ENCODE measurements around the gene NDUFV3.
"Not testable (repeated sequence)": the region's sequence is repeated elsewhere in the genome, so short reads cannot be mapped to it uniquely, and the experiment has no call there.

NDUFV3 gene

DNA sequence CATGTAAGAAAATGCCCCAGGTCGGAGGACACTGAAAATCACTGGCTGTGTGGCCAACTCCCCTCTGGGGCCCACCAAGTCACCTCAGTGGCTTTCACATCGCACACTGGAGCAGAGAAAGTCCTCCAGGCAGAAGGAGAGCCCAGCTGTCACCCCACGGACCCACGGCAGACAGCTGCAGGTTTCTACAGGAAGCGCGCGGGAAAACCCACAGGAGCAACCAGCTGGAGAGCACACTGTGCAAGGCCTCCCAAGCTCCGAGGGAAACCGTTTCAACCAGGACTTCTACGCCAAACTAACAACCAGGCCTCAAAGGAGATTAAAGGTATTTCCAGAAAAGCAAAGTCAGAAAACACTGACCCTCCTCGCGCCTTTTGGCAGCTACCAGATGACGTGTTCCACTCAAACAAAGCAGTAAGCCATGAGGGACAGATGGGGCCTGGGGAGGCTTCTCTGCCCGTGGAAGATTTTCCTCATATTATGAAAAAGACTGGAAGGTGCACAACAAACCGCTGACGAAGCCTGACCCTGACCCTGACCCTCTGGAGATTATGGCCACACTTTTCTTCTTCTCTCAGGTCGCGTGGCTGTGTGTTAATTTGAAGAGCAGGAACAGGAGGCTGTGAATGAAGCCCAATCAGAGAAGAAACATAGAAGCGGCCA, 34.8 kb upstream of the NDUFV3 start:
- DNase-seq, result no peak

DNA sequence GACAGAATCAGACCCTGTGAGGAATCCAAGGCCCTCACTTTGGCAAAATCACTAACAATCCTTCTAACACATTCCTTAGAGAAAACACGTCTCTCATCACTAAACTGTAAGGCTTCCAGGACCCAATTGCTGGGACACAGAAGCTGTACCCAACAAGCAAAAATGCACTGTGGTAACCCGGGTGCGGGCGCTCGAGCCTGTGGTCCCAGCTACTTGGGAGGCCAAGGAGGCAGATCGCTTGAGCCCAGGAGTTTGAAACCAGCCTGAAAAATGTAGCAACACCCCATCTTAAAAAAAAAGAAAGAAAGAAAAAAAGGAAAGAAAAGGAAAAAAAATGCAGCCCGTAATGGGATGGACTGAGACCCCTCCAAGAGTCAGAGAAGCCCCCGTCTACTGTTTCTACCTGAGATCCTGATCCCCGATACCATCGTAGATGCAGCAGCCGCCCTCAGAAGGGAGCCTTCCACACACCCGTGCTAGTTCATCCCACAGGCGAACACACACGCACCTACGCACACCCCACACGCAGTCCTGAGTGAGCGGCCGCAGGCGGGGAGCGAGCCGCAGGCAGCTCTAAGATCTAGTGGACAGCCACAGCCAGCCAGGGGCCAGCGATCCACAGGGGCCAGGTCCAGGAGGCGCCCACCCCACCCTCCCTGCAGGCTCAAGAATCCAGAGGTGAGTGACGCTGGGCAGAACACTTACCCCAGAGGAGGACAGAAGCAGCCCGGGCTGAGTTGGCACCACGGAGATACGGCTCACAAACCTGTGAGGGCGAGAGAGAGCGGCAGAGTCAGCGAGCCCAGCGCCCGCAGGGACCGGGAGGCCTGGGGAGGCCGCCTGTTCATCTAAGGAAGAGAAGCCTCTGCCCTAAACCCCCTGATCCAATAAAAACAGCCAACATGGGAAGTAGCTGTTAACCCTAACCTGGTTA, 33.9 kb upstream of the NDUFV3 start:
- DNase-seq, result no peak

DNA sequence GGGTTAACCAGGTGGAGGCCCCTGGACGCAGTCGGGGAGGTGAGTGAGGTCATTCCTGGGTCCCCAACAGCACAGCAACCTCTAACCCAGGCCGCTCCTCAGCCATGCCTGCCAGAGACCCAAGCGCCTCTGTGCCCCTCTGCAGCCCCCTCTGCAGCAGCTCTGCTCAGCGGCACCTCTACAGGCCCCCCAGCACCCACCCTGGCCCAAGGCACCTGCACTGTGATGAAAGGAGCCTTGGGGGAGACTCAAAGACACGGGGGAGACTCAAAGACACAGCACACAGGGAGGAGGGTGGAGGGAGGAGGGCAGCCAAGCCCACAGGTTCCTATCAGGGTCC, 33.2 kb upstream of the NDUFV3 start:
- DNase-seq, result no peak

DNA sequence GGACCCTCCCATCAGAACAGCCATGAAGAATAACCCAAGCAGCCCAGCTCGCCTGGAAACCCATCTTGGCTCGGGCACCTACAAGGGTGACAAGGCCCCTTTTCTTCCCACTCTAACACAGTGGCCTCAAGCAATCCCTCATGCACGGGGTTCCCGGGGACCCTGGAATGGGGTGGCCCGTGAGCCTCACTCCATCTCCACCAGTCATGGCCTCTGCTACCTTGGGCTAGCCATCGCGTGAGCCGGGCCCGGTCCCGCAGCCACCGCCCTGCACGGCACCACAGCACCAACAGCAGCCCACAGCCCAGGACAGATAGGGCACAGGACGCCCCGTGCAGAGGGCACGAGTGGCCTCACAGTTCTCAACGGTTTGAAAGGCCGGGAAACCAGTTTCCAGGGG, 32.8 kb upstream of the NDUFV3 start:
- no peak for DNase-seq

DNA sequence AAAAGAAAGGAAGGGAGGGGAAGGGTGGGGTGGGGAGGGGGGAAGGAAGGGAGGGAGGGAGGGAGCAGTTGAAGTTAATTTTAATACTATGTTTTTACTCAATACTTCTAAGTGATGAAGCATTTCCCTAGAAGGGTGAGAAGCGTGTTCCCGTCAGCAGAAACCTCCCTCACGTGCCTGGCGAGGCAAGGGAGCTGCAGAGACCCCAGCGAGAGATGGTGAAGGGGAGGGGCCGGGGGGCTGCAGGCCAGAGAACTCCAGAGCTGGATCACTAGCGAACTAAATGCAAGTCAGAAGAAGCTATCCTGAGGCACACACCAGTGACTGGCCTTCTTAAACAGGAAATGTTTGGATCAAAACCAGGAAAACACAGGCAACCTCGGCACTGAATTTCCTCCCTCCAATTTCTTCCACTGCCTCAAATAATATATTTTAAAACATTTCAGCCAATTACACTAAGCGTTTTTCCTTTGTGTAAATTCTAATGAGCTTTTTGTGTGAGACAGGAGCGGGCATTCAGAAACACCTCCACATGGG, 31.7 kb upstream of the NDUFV3 start:
- no peak for DNase-seq

DNA sequence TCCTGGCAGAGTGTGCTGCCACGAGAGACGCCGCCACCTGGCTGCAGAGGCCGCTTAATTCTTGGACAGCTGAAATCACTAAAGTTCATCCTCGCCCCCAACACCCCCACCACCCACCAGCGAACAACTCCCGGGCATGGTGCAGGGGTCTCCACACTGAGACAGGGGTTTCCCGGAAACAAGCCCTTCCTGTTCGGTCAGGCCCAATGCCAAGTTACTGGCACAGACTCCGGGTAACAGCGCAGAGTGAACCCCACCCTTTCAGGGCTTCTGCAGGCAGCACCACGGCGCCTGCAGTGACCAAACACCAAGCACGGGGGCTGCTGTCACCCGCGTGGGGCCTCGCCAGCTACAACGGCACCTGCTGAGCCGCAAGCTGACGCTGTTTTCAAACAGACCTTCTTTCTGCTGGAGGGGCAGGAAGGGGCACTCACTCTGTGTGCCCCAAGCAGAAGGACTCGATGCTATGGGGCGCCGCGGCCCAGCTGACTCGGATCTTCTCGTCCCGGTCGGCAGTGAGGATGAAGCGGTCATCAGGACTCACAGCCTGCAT, 31.2 kb upstream of the NDUFV3 start:
- DNase-seq, result peak in 1 of 2 experiments; percentile 27

DNA sequence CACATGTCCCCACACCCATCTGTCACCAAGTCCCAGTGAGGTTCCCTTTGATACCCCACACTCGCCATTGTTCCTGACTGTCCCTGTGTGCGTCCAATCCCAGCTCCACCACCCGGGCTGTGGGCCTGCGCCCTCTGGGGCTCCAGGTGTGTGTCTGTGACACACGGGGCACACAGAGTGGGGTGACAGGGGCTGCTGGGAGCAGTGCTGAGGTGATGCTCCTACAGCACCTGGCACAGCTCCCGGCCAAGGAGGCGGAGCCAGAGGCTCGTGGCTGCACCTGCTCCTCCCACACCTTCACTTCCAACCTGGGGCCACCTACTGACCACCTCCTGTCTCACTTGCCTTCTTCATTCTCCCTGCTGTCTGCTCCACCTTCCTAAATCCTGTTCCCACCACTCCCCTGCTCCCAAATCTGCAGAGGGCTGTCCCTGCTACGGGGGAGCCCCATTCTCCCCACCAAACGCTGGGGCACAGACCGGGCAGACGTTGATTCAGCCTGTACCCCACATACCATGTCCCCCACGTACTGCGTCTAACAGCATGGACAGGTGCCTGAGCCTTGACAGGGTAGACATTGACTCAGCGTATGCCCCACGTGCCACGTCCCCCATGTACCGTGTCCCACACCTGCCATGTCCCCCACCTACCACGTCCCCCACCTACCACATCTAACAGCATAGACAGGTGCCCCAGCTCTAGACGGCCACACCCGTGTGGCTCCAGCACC, 30.2 kb upstream of the NDUFV3 start:
- DNase-seq, result no peak

DNA sequence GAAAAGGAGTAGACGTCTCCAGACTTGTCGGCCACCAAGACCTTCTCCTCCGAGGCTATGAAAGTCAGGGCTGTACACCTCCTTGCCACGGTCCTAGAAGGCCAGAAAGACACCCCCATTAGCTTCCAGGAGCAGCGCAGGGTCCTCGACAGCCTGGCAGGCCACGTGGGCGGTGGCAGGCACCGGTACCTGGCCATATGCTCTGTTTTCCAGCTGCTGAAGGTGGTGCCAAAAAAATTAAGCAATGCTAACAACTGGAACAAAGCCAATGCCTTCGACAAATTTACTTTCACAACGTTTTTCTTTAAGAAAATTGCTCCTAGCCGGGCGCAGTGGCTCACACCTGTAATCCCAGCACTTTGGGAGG, 29.6 kb upstream of the NDUFV3 start:
- no peak for DNase-seq

DNA sequence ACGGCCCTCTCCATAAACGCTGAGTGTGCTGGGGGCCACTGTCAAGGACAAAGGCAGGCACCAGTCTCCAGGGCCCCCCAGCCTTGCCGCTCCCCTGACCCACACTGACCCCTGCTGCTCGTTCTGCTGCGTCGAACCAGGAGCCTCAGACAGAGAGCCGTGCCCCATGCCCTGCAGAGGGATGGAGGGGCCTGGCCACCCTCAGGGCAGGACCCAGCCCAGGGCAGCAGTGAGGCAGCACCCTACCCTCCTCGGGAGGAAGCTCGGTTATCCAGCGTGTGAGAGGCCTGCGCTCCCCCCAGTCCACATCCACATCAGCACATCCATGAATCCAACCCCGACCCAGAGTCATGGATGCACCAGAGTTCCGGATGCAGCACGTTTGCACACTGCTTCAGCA, 28.8 kb upstream of the NDUFV3 start:
- DNase-seq, result no peak

DNA sequence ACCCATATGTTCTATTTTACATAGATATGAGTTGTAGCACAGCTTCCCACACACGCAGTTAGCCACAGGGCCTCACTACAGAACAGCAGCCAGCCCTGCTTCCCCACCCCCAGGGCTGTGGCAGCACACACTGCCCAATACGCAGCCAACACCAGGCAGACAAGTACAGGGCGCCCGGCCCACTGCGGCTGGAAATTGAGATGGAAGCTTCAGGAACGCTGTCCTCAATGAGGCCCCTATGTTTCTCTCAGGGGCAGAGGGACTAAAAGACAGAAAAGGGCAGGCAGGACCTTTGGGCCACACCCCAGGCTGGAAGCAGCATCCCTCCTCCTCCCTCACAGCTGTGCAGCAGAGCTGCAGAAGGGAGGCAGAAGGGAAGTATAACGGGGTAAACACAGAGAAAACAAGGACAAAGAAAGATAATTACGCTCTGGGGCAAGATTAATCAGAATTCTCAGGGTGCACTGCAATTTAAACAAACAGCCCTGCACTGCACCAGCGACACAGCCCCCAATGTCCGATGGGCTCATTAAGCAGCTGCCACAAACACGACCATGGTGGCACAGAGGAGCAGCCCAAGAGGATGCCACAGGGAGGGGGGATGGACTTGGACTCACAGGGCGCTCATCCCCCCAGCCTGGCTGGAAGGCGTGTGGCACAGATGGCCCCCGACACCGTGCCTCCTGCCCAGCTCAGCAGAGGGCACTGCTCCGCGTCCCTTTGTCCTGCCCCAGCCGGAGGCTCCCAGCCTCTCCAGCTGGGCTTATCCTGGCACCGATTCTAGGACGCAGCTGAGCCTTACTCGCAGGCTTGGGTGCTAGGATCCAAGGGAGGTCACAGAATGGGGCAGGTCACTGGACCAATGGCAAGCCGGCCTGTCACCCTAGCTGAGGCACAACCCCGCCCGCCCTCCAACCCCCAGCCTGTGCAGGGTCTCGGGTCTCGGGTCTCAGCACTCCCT, 28.0 kb upstream of the NDUFV3 start:
- DNase-seq, result no peak

DNA sequence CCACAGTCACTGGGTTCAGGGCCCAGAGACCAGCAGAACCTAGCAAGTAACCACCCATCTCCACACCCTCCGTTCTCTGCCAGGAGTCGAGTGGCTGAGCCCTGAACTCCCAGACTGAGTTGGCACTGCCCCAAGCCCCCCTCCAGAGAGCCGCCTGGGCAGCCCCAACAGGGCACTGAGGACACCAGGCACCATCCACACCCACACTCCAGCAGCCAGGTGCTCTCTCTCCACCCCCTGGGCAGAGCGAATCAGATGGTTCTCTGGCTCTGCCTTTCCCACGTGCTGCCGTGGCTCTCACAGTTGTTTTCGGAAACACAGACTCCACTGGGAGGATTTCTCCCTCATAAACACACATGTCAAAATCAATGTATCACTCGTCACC, 27.3 kb upstream of the NDUFV3 start:
- DNase-seq, result no peak

DNA sequence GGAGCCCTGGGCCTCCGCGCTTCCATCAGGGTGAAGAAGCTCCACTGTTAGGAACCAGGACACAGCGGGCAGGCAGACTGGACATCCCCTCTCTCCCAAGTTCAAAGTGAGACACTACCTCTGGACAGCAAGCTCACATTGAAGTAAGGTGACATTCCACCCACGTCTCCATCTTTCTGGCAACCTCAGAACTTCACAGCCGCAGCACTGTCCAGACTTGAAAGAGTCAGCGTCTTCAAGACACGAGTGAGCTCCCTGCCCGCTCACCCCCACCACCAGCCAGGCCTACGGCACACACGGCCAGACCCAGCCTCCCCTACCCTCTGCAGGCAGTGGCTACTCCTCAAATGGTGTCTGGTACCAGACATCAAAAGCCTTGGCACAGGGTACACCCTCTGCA, 24.9 kb upstream of the NDUFV3 start:
- no peak for DNase-seq

DNA sequence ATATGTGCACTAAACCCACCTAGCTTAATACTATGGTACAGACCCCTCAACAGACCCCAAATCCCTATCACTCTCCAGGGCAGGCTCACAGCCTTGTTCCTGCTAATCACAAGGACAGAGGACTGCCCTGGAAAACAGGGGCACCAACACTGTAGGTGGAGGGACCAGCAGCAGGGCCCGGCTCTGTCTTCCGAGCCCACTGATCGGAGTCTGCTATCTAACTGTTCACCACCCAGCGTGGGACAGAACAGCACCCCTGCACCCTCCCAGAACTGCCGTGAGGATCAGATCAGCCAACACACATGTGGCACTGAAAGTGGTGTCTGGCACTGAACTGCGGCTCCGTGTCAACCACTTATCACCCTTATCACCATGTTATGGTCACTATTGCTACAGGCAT, 20.0 kb upstream of the NDUFV3 start:
- no peak for DNase-seq

DNA sequence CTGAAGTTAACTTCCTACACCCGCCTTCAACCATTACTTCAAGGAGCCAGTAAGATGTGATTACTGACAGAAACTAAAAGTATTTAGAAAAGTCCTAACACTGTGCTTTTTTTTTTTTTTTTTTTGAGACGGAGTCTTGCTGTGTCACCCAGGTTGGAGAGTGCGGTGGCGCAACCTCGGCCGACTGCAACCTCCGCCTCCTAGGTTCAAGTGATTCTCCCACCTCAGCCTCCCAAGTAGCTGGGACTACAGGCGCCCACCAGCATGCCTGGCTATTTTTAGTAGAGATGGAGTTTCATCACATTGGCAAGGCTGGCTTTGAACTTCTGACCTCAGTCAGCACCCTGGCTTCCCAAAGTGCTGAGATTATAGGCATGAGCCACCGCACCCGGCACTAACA, 17.3 kb upstream of the NDUFV3 start:
- DNase-seq, result not testable (repeated sequence)

DNA sequence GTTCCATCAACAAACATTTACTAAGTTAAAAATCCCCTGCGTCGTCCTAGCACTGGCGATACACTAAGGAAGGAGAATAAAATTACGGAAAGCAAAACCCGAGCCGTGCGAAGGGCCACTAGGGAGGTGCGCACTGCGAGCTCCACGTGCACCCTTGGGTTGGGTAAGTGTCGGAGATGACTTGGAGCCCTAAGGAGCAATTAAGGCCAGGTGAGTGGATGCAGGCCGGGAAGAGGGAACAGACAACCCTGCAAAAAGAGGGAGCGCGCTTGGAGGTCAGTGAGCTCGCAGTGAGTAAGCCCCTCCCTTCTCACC, 14.5 kb upstream of the NDUFV3 start:
- DNase-seq, result no peak

DNA sequence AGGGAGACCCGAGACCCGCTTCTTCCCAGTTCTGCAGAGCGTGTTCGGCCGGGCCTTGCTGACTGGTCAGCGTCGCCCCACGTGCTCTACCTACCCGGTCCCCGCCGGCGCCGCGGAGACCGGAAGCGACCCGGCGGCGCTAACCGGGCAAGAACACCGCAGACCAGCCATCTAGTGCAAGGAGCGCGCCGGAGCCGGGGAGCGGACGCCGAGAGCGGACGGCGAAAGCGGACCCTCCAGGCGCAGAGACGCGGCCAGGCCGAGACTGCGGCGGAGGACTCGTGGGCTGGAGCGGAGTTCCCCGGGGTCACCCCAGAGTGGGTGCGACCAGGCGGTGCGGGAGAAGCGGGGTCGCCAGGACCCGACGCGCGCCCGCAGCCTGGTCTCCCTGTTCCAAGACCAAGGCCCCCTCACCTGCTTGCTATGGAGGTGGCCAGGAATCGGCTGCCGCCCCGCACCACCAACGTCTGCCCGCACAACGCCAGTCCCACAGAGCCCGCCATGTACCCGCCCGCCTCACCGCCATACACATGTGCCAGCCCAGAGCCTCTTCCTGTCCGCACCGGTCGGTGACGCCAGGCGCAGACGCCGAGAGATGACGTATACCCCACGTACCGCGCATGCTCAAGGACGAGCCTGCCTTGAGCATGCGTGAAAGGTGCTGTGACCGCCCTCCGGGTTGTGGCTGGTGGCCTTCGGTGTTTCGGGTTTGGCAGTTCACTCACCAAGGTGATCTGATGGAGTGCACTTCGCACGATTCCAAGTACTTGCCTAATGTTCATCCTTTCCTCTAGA, 13.9 kb upstream of the NDUFV3 start, which contains the start of gene WDR4:
TSS of gene WDR4 (minus strand) at position 547 of the 795 bp plus-strand sequence. CDS start at position 503, 44 bp downstream.
- DNase-seq, result peak; percentile 76 to 82

DNA sequence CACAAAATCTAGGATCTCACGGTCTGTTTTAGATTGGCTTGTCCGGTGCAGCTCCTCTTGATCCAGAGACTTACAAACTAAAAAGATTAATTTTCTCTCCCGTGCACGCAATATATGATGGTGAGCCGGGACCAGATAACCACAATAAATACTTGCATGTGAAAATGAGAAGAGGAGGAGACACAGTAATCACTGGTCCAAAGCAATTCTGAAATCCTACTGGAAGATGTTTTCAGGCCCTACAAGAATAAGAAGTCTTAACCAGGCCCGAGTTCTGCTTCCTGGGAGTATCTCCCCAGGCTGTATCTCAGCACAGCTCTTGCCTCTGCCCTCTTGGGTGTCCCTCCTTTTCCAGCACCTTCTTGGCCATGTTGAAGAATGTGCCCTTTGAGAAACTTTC, 12.8 kb upstream of the NDUFV3 start:
- DNase-seq, result no peak

DNA sequence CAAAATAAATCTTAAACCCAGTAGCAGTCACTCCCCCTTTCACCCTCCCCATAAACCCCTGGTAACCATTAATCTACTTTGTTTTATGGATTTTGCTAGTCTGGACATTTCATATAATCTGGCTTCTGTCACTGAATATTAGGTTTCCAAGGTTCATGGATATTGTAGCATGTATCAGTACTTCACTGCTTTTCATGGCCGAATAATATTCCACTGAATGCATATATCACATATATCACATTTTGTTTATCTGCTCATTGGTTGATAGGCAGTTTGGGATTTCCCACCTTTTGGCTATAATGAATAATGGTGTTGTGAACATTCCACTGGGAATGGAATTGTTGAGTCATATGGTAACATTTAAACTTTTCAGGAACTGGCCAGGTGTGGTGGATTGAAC, 9.2 kb upstream of the NDUFV3 start:
- no peak for DNase-seq

DNA sequence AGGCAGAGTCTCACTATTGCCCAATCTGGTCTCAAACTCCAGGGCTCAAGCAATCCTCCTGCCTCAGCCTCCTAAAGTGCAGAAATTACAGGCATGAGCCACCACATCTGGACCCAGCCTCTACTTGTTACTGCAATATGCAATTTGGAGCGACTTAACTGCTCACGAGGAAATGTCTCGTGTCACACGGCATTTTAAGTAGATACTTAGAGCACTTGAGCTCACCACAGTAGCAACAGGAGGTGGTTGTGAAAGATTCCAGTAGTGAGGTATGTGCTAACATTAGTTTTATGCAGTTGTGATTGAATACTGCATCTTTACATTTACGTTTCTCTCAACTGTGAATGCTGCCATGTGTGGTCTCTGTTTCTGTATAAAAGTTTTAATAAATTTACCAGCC, 5.8 kb upstream of the NDUFV3 start:
- DNase-seq, result no peak

DNA sequence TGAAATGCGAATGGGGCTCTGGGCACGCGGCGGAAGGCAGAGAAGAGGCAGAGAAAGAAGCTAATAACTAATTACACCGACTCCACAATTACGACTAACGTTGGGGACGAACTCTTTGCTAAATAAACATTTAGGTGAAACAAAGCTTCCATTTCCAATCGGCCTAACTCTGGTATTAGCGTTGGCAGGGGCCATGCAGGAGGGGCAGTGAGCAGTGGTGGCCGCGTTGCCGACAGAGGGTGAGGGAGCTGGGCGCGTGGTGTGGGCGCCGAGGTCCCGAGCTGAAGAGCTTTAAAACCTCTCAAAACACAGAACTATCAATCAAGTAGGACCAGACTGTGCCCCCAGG, 553 bp upstream of the NDUFV3 start:
- DNase-seq, result no peak

DNA sequence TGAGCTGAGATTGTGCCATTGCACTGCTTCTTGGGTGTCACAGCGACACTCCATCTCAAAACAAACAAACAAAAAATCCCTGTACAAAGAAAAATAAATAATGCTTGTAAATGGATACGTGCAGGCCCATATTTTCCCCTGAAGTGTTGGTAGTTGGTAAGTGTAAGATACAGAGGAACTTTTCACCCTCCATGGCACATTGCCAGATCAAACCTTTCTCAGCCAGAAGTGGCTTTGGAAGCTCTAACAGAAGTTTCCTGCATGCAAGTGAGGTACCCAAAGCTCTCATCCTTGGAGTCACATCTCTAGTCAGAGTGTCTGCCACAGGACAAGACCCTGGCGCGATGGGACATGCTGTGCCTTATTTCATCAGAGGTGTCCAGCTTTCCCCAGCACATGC, 7.3 kb downstream of the NDUFV3 start:
- DNase-seq, result no peak
